GM19324 (cell line): Measurements from ENCODE around the gene MAP3K13.

Source experiments
- ATAC-seq: cut with Tn5 transposase; IDR thresholded peaks from one replicate; pipeline ENCODE4 v1.9.1; 2021; ENCODE audit warnings: mild to moderate bottlenecking, moderate library complexity; ENCODE audit not compliant: unreplicated experiment, low FRiP score

MAP3K13 gene

GRCh38 chr3:185362850-185363661 lies at the start of gene MAP3K13:
TSS of gene MAP3K13 (plus strand) at chr3:185363136. CDS start at chr3:185428582, 65,446 bp downstream.
- ATAC-seq, result peak; percentile 95

- no peak for ATAC-seq
Observed at GRCh38 chr3:185313693-185314246, 49.2 kb upstream of the MAP3K13 start.

GRCh38 chr3:185316740-185317412 lies 46.1 kb upstream of the MAP3K13 start:
- ATAC-seq, result no peak

GRCh38 chr3:185317674-185318073 lies 45.3 kb upstream of the MAP3K13 start:
- ATAC-seq, result no peak

- no peak for ATAC-seq
Observed at GRCh38 chr3:185318141-185318540, 44.8 kb upstream of the MAP3K13 start.

- no peak for ATAC-seq
Observed at GRCh38 chr3:185319801-185320200, 43.1 kb upstream of the MAP3K13 start.

- no peak for ATAC-seq
Observed at GRCh38 chr3:185320949-185321348, 42.0 kb upstream of the MAP3K13 start.

GRCh38 chr3:185322101-185322719 lies 40.7 kb upstream of the MAP3K13 start:
- ATAC-seq, result no peak

GRCh38 chr3:185325946-185326791 lies 36.8 kb upstream of the MAP3K13 start:
- no peak for ATAC-seq

GRCh38 chr3:185327062-185327461 lies 35.9 kb upstream of the MAP3K13 start:
- ATAC-seq, result no peak

- no peak for ATAC-seq
Observed at GRCh38 chr3:185328324-185329004, 34.5 kb upstream of the MAP3K13 start.

- no peak for ATAC-seq
Observed at GRCh38 chr3:185330238-185330637, 32.7 kb upstream of the MAP3K13 start.

GRCh38 chr3:185330644-185331043 lies 32.3 kb upstream of the MAP3K13 start:
- ATAC-seq, result no peak

GRCh38 chr3:185332026-185332735 lies 30.8 kb upstream of the MAP3K13 start:
- ATAC-seq, result peak; percentile 93

GRCh38 chr3:185335799-185336198 lies 27.1 kb upstream of the MAP3K13 start:
- ATAC-seq, result no peak

- ATAC-seq, result no peak
Observed at GRCh38 chr3:185337231-185337816, 25.6 kb upstream of the MAP3K13 start.

- ATAC-seq, result no peak
Observed at GRCh38 chr3:185339945-185340344, 23.0 kb upstream of the MAP3K13 start.

- no peak for ATAC-seq
Observed at GRCh38 chr3:185340751-185341150, 22.2 kb upstream of the MAP3K13 start.
